Measurements from ENCODE around the gene RAB3B.

The RAB3B gene

GRCh38 chr1:51945591-51945990 is 44.9 kb downstream of the RAB3B start:
- Histone ChIP-seq H3K27me3 (ENCODE audit: insufficient read depth, poor library complexity, severe bottlenecking) (no peaks in the 10 kb centered on the region), H3K4me3 (replicated peaks; ENCODE audit: insufficient read depth, low read length) (no peak overlapping the region), H3K27ac (replicated peaks) (no peak overlapping the region)
- no peak for DNase-seq (ENCODE audit: low read depth in 1 of 2, low spot score in 1 of 2)
- TF ChIP-seq POLR2AphosphoS5 (IDR thresholded peaks at IDR 0.05; ENCODE audit: low read depth), result no peak
- no peak for TF ChIP-seq CTCF (IDR thresholded peaks at IDR 0.05; ENCODE audit: insufficient read depth, low read length)
- no peak for TF ChIP-seq REST (IDR thresholded peaks at IDR 0.05; ENCODE audit: insufficient replicate concordance, low read depth)
- TF ChIP-seq SPI1 (IDR thresholded peaks at IDR 0.05; ENCODE audit: borderline replicate concordance, low read depth), result no peak
- no peak for TF ChIP-seq GABPA (IDR thresholded peaks at IDR 0.05; ENCODE audit: low read depth)

DNA sequence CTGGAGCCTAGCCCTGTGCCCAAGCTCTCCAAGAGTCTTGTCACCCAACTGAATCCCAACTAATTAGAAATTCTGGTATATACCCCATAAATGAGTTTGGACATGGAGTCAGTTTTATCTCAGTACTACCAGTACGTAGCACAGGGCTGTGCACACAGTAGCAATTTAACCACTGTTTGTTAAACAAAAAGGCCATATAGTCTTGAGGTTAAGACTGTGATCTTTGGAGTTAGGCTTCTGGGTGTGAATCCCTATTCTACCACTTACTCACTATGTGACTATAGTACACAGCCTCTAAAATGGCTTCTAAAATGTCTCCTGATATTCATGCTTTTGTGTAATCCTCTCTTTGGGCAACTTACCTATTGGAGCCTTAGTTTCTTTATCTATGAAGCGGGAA is 48.2 kb downstream of the RAB3B start:
- Histone ChIP-seq H3K27ac (replicated peaks) (no peak overlapping the region), H3K27me3 (ENCODE audit: insufficient read depth, poor library complexity, severe bottlenecking) (no peaks in the 10 kb centered on the region), H3K4me3 (replicated peaks; ENCODE audit: insufficient read depth, low read length) (no peak overlapping the region)
- no peak for DNase-seq (ENCODE audit: low read depth in 1 of 2, low spot score in 1 of 2)
- TF ChIP-seq REST (IDR thresholded peaks at IDR 0.05; ENCODE audit: insufficient replicate concordance, low read depth), result no peak
- no peak for TF ChIP-seq CTCF (IDR thresholded peaks at IDR 0.05; ENCODE audit: insufficient read depth, low read length)
- no peak for TF ChIP-seq GABPA (IDR thresholded peaks at IDR 0.05; ENCODE audit: low read depth)
- no peak for TF ChIP-seq SPI1 (IDR thresholded peaks at IDR 0.05; ENCODE audit: borderline replicate concordance, low read depth)
- TF ChIP-seq POLR2AphosphoS5 (IDR thresholded peaks at IDR 0.05; ENCODE audit: low read depth), result no peak

- Histone ChIP-seq H3K27ac (replicated peaks) (no peak overlapping the region), H3K4me3 (replicated peaks; ENCODE audit: insufficient read depth, low read length) (no peak overlapping the region), H3K27me3 (ENCODE audit: insufficient read depth, poor library complexity, severe bottlenecking) (no peaks in the 10 kb centered on the region)
- TF ChIP-seq POLR2AphosphoS5 (IDR thresholded peaks at IDR 0.05; ENCODE audit: low read depth), result no peak
- TF ChIP-seq CTCF (IDR thresholded peaks at IDR 0.05; ENCODE audit: insufficient read depth, low read length), result no peak
- no peak for TF ChIP-seq REST (IDR thresholded peaks at IDR 0.05; ENCODE audit: insufficient replicate concordance, low read depth)
- TF ChIP-seq SPI1 (IDR thresholded peaks at IDR 0.05; ENCODE audit: borderline replicate concordance, low read depth), result no peak
- no peak for TF ChIP-seq GABPA (IDR thresholded peaks at IDR 0.05; ENCODE audit: low read depth)
- no peak for DNase-seq (ENCODE audit: low read depth in 1 of 2, low spot score in 1 of 2)
Measured at GRCh38 chr1:51941528-51941927, 49.0 kb downstream of the RAB3B start.
